Measurements from ENCODE around the gene CTBP1.
A peak's percentile ranks its signal among the peaks of the same experiment; 100 is the strongest.

Gene CTBP1

GRCh38 chr4:1199556-1200331, 49.2 kb downstream of the CTBP1 start:
- no peak for DNase-seq (ENCODE audit: low spot score)

DNA sequence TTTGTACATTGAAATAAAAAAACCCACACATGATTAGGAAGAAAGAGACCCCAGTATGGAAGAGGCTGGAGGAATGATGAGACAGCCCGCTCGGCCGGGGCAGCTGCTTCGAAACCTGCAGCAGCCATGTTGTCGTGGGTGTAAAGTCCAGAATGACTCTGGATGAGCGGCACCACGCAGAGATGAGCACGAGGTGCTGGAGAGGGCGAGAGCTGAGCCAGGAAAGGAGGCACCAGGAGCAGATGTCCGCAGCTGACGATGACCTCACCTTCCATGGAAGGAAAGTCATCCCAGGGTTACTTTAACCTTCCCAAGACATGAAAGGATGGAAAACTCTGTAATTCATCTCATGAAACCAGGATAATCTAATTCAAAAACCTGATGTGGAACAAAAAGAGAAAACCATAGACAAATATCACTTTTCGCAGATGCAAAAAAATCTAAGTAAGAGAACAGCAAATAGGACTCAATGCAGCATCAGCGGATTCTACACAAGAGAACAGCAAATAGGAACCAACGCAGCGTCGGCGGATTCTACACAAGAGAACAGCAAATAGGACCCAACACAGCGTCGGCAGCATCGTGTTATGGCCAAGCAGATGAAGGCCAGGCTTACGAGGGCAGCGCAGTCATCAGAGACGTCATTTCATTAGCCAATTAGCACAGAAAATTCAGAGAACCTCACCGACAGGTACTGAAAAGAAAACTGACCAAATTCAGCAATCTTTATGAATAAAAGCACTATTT, 50.7 kb downstream of the CTBP1 start:
- DNase-seq (ENCODE audit: low spot score): no peak

DNA sequence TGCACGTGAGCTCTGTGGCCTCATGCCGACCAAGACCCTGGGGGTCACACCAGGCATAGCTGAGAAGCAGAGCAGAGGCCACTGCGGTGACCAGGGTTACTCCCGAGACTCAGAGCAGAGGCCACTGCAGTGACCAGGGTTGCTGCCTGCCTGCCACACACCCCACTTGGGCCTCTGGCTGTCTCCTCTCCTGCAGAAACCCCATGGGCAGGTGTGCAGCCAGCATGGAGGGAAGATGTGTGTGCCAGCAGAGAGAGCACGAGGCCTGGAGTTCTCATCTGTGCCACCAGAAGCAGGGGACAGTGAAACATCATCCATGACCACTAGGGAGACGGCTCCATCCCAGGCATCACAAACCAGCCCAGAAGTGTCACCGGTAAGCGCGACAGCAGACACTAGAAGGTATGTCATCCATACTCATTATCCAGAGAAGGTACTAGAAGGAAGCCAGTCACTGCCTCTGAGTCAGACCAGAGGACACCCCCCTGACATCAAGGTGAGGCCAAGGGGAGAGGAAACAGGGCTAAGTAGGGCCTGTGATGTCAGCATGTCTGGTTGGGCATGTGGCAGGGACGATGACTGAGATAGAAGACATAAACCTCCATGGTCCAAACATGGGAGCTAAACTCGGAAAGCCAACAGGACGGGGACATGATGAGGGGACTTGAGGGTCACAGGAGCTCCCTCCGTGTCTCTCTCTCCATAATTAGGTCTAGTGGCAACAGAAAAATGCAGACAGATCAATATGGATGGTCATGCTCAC, 52.3 kb downstream of the CTBP1 start:
- DNase-seq (ENCODE audit: low spot score): no peak

GRCh38 chr4:1195891-1196401, 53.0 kb downstream of the CTBP1 start:
- no peak for DNase-seq (ENCODE audit: low spot score)

DNA sequence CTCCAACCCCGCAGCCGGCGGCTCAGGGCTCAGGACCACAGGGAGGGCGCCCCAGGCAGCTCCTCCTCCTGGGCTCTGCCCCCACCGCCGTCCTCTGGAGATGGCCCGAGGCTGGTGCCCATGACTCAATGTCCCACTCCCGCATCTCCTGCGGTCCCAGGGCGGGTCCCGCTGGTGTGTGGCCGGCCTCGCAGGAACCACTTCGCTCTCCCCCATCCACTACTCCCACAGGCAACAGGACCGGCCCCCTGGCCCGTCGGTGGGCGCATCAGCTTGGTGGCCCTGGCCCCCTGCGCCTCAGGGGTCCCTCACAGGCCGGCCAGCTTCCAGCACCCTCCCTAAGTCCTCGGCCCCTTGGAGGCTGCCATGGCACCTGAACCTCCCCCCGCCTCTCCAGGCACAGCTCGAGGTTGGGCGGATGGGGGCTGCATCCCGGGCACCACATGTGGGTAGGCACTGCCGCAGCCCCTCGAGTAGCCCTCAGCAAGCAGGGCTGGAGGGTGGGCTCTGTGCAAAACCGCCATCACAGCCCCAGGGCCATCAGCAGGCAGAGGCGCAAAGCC, 53.7 kb downstream of the CTBP1 start:
- no peak for DNase-seq (ENCODE audit: low spot score)

GRCh38 chr4:1194010-1194900, 54.7 kb downstream of the CTBP1 start:
- DNase-seq (ENCODE audit: low spot score): peak; percentile 29

DNA sequence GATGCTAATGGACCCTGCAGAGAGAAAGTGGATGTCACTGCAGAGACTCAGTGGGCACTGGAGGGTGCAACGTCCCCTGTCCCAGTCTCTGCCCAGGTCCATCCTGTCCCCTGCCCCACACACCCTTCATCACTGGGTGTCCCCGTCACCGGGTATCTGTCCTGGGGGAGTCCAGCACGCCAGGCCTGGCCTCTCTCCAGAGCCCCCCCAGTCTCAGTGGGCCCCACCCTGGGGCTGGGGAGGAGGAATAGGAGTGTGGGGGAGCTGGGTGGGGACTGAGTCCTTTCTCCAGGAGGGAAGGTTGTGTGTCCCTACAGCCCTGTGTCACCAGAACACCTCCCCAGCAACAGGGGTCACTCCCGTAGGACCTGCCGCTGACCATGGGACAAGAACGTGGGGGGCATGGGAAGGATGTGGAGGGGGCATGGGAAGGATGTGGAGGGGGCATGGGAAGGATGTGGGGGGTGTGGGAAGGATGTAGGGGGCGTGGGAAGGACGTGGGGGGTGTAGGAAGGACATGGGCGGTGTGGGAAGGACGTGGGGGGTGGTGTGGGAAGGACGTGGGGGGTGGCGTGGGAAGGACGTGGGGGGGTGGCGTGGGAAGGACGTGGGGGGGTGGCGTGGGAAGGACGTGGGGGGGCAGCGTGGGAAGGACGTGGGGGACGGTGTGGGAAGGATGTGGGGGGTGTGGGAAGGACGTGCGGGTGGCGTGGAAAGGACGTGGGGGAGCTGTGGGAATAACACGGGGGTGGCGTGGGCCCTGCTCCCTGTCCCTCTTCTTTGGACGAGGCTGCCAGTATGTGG, 55.5 kb downstream of the CTBP1 start:
- DNase-seq (ENCODE audit: low spot score): no peak

GRCh38 chr4:1192493-1193205, 56.3 kb downstream of the CTBP1 start:
- DNase-seq (ENCODE audit: low spot score): no peak

DNA sequence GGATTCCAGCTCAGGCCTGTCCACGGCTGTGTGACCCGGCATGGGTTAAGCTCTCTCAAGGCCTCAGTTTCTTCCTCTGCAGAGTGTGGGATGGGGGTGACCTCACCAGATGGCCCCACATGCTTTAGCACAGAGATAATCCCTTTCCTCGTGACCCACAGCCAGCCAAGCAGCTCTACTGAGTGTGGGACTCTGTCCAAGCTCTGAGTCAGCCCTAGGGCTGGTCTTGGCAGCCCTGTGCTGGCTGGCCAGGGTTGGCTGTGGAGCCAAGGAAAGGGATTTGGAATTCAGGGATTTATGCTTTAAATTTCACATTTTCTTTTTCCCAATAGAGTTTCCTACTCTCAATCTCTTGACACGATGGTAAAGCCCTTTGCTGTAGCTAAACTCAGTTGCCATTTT, 56.8 kb downstream of the CTBP1 start:
- no peak for DNase-seq (ENCODE audit: low spot score)

- no peak for DNase-seq (ENCODE audit: low spot score)
Observed at GRCh38 chr4:1191621-1192020, 57.3 kb downstream of the CTBP1 start.

- no peak for DNase-seq (ENCODE audit: low spot score)
Observed at GRCh38 chr4:1187182-1187581, 61.7 kb downstream of the CTBP1 start.

GRCh38 chr4:1183985-1184773, 64.8 kb downstream of the CTBP1 start:
- no peak for DNase-seq (ENCODE audit: low spot score)

DNA sequence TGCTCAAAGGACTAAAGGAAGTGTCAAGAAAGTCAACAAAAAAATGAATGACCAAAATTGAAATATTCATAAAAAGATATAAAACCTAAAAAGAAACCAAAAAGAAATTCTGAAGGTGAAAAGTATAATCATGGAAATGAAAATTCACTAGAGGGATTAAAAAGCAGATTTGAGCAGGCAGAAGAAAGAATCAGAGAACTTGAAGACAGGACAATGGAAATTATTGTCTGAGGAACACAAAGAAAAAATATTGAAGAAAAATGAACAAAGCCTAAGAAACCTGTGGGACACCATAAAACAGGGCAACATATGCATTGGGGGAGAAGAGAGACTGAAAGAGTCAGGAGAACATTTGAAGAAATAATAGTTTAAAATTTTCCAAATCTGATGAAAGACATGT, 66.6 kb downstream of the CTBP1 start:
- no peak for DNase-seq (ENCODE audit: low spot score)

- no peak for DNase-seq (ENCODE audit: low spot score)
Observed at GRCh38 chr4:1180663-1181062, 68.3 kb downstream of the CTBP1 start.

DNA sequence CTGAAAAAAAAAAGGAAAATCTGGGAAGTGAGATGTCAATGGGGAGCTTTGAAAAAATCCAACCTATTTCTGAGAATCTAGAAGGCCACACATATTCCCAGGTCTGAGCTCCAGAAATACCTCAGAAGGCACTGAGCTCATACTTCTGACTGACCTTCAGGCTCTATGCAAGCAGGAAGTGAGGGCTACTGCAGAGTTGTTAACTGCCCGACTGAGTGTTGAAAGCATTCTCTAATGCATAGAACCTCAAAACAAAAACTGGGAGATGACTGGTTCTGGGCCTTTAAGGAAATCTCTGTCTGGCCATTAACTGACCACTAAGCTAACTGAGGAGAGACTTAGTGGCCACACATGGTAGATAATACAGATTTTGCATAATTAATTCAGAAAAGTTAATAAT, 69.0 kb downstream of the CTBP1 start:
- no peak for DNase-seq (ENCODE audit: low spot score)

DNA sequence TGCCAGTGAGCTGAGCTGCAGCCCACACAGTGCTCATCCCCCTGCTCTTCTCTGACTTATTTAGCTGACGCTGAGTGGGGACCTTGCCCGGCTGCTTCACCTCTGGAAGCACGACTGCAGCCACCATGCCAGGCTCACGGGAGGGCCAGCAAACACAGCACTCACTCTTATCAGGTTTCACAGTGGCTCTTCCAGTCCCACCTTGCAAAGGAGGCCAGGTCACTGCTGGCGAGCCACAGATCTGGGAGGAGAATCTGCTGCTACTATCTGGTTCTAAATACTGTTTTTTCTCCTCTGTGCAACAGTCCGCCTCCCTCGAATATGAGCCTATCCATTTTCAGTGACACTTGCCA, 69.9 kb downstream of the CTBP1 start:
- DNase-seq (ENCODE audit: low spot score): no peak

GRCh38 chr4:1178300-1179088, 70.4 kb downstream of the CTBP1 start:
- DNase-seq (ENCODE audit: low spot score): no peak

Measured in SK-N-DZ (cell line).